ENCODE results near the gene AFP. TPM values are rescaled to one million over a fixed set of nuclear protein-coding genes. Genes with fewer than 3 reads are reported as not detected.

The AFP gene
- total RNA-seq, 1 experiment from 2014 or later: not detected

GRCh38 chr4:73417973-73418372 lies 18.0 kb upstream of the AFP start:
- H2AFZ ChIP-seq (ENCODE audit: low read length): no peak overlapping the region
- no peaks in the 10 kb centered on the region for H3K27me3 ChIP-seq (ENCODE audit: low read length)
- H3K4me2 ChIP-seq (ENCODE audit: low read depth, low read length, poor library complexity, severe bottlenecking): no peak overlapping the region
- no peaks in the 10 kb centered on the region for H3K36me3 ChIP-seq (ENCODE audit: insufficient read depth, low read length)
- H3K9me3 ChIP-seq (ENCODE audit: low read length): no peaks in the 10 kb centered on the region
- H3K27ac ChIP-seq (ENCODE audit: low read length): no peak overlapping the region
- H3K79me2 ChIP-seq (ENCODE audit: low read length): no peaks in the 10 kb centered on the region
- no peaks in the 10 kb centered on the region for H3K4me1 ChIP-seq (ENCODE audit: low read length)
- no peak overlapping the region for H3K4me3 ChIP-seq (ENCODE audit: low read length)
- no peak for DNase-seq
- H3K9ac ChIP-seq (ENCODE audit: low read length): no peak overlapping the region
- no peaks in the 10 kb centered on the region for H3K9me2 ChIP-seq (replicated peaks; ENCODE audit: insufficient read depth, low read length)
- H4K20me1 ChIP-seq (ENCODE audit: insufficient read depth, low read depth, low read length): no peaks in the 10 kb centered on the region

- Histone ChIP-seq H3K4me3 (ENCODE audit: low read length) (no peak overlapping the region), H3K9me3 (ENCODE audit: low read length) (no peaks in the 10 kb centered on the region), H3K79me2 (ENCODE audit: low read length) (no peaks in the 10 kb centered on the region), H4K20me1 (ENCODE audit: insufficient read depth, low read depth, low read length) (no peaks in the 10 kb centered on the region), H3K27ac (ENCODE audit: low read length) (no peak overlapping the region), H2AFZ (ENCODE audit: low read length) (no peak overlapping the region), H3K27me3 (ENCODE audit: low read length) (no peaks in the 10 kb centered on the region), H3K36me3 (ENCODE audit: insufficient read depth, low read length) (no peaks in the 10 kb centered on the region), H3K4me2 (ENCODE audit: low read depth, low read length, poor library complexity, severe bottlenecking) (no peak overlapping the region), H3K4me1 (ENCODE audit: low read length) (no peaks in the 10 kb centered on the region), H3K9ac (ENCODE audit: low read length) (no peak overlapping the region), H3K9me2 (replicated peaks; ENCODE audit: insufficient read depth, low read length) (no peaks in the 10 kb centered on the region)
- no peak for DNase-seq
Measured at GRCh38 chr4:73418677-73419076, 17.3 kb upstream of the AFP start.

GRCh38 chr4:73419106-73420038 lies 16.6 kb upstream of the AFP start:
- H3K27ac ChIP-seq (ENCODE audit: low read length): no peak overlapping the region
- no peaks in the 10 kb centered on the region for H3K9me2 ChIP-seq (replicated peaks; ENCODE audit: insufficient read depth, low read length)
- no peaks in the 10 kb centered on the region for H3K9me3 ChIP-seq (ENCODE audit: low read length)
- DNase-seq: no peak
- no peak overlapping the region for H2AFZ ChIP-seq (ENCODE audit: low read length)
- no peaks in the 10 kb centered on the region for H3K36me3 ChIP-seq (ENCODE audit: insufficient read depth, low read length)
- H3K4me2 ChIP-seq (ENCODE audit: low read depth, low read length, poor library complexity, severe bottlenecking): no peak overlapping the region
- H3K9ac ChIP-seq (ENCODE audit: low read length): no peak overlapping the region
- no peak overlapping the region for H3K4me3 ChIP-seq (ENCODE audit: low read length)
- H3K79me2 ChIP-seq (ENCODE audit: low read length): no peaks in the 10 kb centered on the region
- H3K4me1 ChIP-seq (ENCODE audit: low read length): no peaks in the 10 kb centered on the region
- no peaks in the 10 kb centered on the region for H4K20me1 ChIP-seq (ENCODE audit: insufficient read depth, low read depth, low read length)
- H3K27me3 ChIP-seq (ENCODE audit: low read length): no peaks in the 10 kb centered on the region

- Histone ChIP-seq H2AFZ (ENCODE audit: low read length) (no peak overlapping the region), H3K4me1 (ENCODE audit: low read length) (no peaks in the 10 kb centered on the region), H3K9me3 (ENCODE audit: low read length) (no peaks in the 10 kb centered on the region), H3K27ac (ENCODE audit: low read length) (no peak overlapping the region), H4K20me1 (ENCODE audit: insufficient read depth, low read depth, low read length) (no peaks in the 10 kb centered on the region), H3K79me2 (ENCODE audit: low read length) (no peaks in the 10 kb centered on the region), H3K4me3 (ENCODE audit: low read length) (no peak overlapping the region), H3K36me3 (ENCODE audit: insufficient read depth, low read length) (no peaks in the 10 kb centered on the region), H3K9me2 (replicated peaks; ENCODE audit: insufficient read depth, low read length) (no peaks in the 10 kb centered on the region), H3K4me2 (ENCODE audit: low read depth, low read length, poor library complexity, severe bottlenecking) (no peak overlapping the region), H3K27me3 (ENCODE audit: low read length) (no peaks in the 10 kb centered on the region), H3K9ac (ENCODE audit: low read length) (no peak overlapping the region)
- no peak for DNase-seq
Measured at GRCh38 chr4:73420615-73421014, 15.4 kb upstream of the AFP start.

- H3K9me3 ChIP-seq (ENCODE audit: low read length): no peaks in the 10 kb centered on the region
- no peaks in the 10 kb centered on the region for H3K4me1 ChIP-seq (ENCODE audit: low read length)
- no peaks in the 10 kb centered on the region for H3K36me3 ChIP-seq (ENCODE audit: insufficient read depth, low read length)
- no peak for DNase-seq
- H3K4me3 ChIP-seq (ENCODE audit: low read length): no peak overlapping the region
- no peak overlapping the region for H2AFZ ChIP-seq (ENCODE audit: low read length)
- no peak overlapping the region for H3K27ac ChIP-seq (ENCODE audit: low read length)
- H3K4me2 ChIP-seq (ENCODE audit: low read depth, low read length, poor library complexity, severe bottlenecking): no peak overlapping the region
- no peaks in the 10 kb centered on the region for H3K79me2 ChIP-seq (ENCODE audit: low read length)
- no peaks in the 10 kb centered on the region for H3K27me3 ChIP-seq (ENCODE audit: low read length)
- no peaks in the 10 kb centered on the region for H3K9me2 ChIP-seq (replicated peaks; ENCODE audit: insufficient read depth, low read length)
- H3K9ac ChIP-seq (ENCODE audit: low read length): no peak overlapping the region
- no peaks in the 10 kb centered on the region for H4K20me1 ChIP-seq (ENCODE audit: insufficient read depth, low read depth, low read length)
Measured at GRCh38 chr4:73421708-73422457, 14.1 kb upstream of the AFP start.

- no peaks in the 10 kb centered on the region for H3K9me3 ChIP-seq (ENCODE audit: low read length)
Measured at GRCh38 chr4:73422458-73422752, 13.6 kb upstream of the AFP start.

GRCh38 chr4:73423184-73423583 lies 12.8 kb upstream of the AFP start:
- Histone ChIP-seq H3K4me2 (ENCODE audit: low read depth, low read length, poor library complexity, severe bottlenecking) (no peak overlapping the region), H3K27ac (ENCODE audit: low read length) (no peak overlapping the region), H2AFZ (ENCODE audit: low read length) (no peak overlapping the region), H4K20me1 (ENCODE audit: insufficient read depth, low read depth, low read length) (no peaks in the 10 kb centered on the region), H3K9me3 (ENCODE audit: low read length) (no peaks in the 10 kb centered on the region), H3K36me3 (ENCODE audit: insufficient read depth, low read length) (no peaks in the 10 kb centered on the region), H3K9ac (ENCODE audit: low read length) (no peak overlapping the region), H3K4me1 (ENCODE audit: low read length) (no peaks in the 10 kb centered on the region), H3K27me3 (ENCODE audit: low read length) (no peaks in the 10 kb centered on the region), H3K9me2 (replicated peaks; ENCODE audit: insufficient read depth, low read length) (no peaks in the 10 kb centered on the region), H3K4me3 (ENCODE audit: low read length) (no peak overlapping the region), H3K79me2 (ENCODE audit: low read length) (no peaks in the 10 kb centered on the region)
- no peak for DNase-seq

More at GRCh38 chr4:73422458-73422752, 13.6 kb upstream of the AFP start:
- no peaks in the 10 kb centered on the region for H3K4me1 ChIP-seq (ENCODE audit: low read length)
- H3K4me2 ChIP-seq (ENCODE audit: low read depth, low read length, poor library complexity, severe bottlenecking): no peak overlapping the region
- no peak for DNase-seq
- H3K4me3 ChIP-seq (ENCODE audit: low read length): no peak overlapping the region
- H3K27me3 ChIP-seq (ENCODE audit: low read length): no peaks in the 10 kb centered on the region
- no peaks in the 10 kb centered on the region for H3K79me2 ChIP-seq (ENCODE audit: low read length)
- no peaks in the 10 kb centered on the region for H3K9me2 ChIP-seq (replicated peaks; ENCODE audit: insufficient read depth, low read length)
- no peak overlapping the region for H3K9ac ChIP-seq (ENCODE audit: low read length)
- H3K36me3 ChIP-seq (ENCODE audit: insufficient read depth, low read length): no peaks in the 10 kb centered on the region
- no peak overlapping the region for H2AFZ ChIP-seq (ENCODE audit: low read length)
- H3K27ac ChIP-seq (ENCODE audit: low read length): no peak overlapping the region
- H4K20me1 ChIP-seq (ENCODE audit: insufficient read depth, low read depth, low read length): no peaks in the 10 kb centered on the region

GRCh38 chr4:73426666-73427065 lies 9.4 kb upstream of the AFP start:
- Histone ChIP-seq H3K9ac (ENCODE audit: low read length) (no peak overlapping the region), H2AFZ (ENCODE audit: low read length) (no peak overlapping the region), H3K4me3 (ENCODE audit: low read length) (no peak overlapping the region), H3K36me3 (ENCODE audit: insufficient read depth, low read length) (no peaks in the 10 kb centered on the region), H3K9me3 (ENCODE audit: low read length) (no peaks in the 10 kb centered on the region), H3K79me2 (ENCODE audit: low read length) (no peaks in the 10 kb centered on the region), H3K4me2 (ENCODE audit: low read depth, low read length, poor library complexity, severe bottlenecking) (no peak overlapping the region), H3K27me3 (ENCODE audit: low read length) (no peaks in the 10 kb centered on the region), H4K20me1 (ENCODE audit: insufficient read depth, low read depth, low read length) (no peaks in the 10 kb centered on the region), H3K9me2 (replicated peaks; ENCODE audit: insufficient read depth, low read length) (no peaks in the 10 kb centered on the region), H3K4me1 (ENCODE audit: low read length) (no peaks in the 10 kb centered on the region), H3K27ac (ENCODE audit: low read length) (no peak overlapping the region)
- DNase-seq: no peak

Measured in Karpas-422 (cell line).